Measurements from ENCODE around the gene CYTH3.

Gene CYTH3

GRCh38 chr7:6165521-6166320 is 106.7 kb downstream of the CYTH3 start:
- DNase-seq (ENCODE audit: low read depth in 2 of 2) = no peak

DNA sequence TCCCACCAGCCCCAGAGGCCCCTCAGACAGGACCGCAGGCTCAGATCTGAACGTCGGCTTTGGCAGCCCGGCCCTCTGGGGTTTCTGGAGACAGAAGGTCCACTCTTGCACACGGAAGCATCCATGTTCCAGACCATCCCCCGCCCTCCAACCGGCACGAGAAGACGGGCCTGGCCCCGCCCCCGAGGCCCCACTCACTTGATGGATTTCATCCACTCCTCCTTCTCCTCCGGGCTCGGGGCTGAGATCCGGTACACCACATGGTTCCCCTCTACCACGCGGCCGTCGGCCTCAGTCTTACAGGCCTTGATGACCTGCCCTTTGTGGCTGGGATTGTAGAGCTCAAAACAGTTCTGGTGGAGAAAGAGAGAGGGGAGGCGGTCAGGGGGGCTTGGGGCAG is 107.3 kb downstream of the CYTH3 start:
- DNase-seq (ENCODE audit: low read depth in 2 of 2) = no peak

DNA sequence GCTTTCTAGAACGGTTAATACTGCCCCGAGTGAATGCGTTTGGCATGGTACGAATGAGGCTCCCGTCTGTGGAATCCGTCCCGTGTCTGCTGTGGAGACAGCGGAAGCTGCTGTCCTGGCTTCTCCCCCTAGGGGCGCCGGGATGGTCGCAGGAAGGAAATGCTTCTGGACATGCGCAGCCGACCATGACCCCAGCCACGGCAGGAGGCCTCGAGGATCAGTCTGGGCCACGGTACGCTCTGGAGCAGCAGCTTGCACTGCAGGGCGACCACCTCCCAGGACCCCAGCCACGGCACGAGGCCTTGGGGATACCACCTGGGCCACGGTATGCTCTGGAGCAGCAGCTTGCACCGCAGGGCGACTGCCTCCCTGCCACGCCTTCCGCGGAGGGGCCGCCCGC is 107.9 kb downstream of the CYTH3 start:
- DNase-seq (ENCODE audit: low read depth in 2 of 2) = no peak

DNA sequence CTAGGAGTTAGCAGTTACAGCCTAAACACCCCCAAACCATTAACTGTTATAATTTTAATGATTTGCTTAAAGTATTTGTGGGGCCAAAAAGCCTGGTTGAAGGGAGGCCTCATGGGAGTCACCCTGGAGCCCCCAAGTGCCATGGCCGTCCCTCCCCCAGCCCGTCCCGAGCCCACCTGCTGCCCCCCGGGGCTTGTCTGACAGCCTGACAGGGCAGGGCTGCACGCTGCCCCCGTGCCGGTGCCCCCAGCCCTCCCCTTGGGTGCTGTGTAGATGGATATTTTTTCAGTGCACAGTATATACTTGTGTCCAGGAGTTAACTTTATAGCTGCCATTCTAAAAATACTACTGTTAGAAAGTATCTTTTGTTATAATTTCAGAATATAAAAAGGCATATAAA is 108.4 kb downstream of the CYTH3 start:
- DNase-seq (ENCODE audit: low read depth in 2 of 2) = no peak

DNA sequence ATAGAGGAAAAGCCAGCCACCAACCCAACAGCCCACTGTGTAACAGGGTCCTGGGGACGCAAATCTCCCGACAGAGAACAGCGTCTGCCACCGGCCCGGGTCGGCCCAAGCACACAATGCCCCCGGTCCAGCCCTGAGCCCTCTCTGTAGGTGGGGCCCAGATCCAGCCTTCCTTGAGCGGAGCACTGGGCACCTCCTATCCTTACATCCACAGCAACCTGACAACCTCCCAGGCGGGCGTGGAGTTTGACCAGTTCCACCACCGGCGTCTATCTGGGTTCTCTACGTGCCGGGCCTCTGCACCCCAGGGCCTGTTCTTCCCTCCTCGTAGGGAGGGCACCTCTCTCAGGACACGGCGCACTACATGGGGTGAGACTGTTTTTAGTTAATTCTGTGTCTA is 109.0 kb downstream of the CYTH3 start:
- DNase-seq (ENCODE audit: low read depth in 2 of 2) = no peak

- no peak for DNase-seq (ENCODE audit: low read depth in 2 of 2)
Observed at GRCh38 chr7:6162650-6163366, 109.6 kb downstream of the CYTH3 start.

DNA sequence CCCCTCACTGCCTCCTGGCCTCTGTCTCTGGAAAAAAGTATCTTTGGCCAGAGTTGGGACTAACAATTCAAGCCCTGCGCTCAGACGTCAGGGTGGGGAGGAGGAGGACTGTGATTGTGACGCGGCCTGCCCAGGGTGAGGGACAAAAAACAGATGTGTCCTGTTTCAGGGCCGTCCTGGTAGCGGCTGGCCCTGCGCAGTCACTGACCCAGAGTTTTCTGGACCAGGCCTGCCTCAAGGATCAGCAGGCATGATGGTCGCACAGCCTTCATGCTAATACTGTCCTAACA is 110.1 kb downstream of the CYTH3 start:
- no peak for DNase-seq (ENCODE audit: low read depth in 2 of 2)

GRCh38 chr7:6161463-6162330 is 110.7 kb downstream of the CYTH3 start:
- DNase-seq (ENCODE audit: low read depth in 2 of 2) = peak in 1 of 2 experiments; percentile 10

- peak; percentile 61 to 65 for DNase-seq (ENCODE audit: low read depth in 2 of 2)
Observed at GRCh38 chr7:6160191-6160623, 112.2 kb downstream of the CYTH3 start.

DNA sequence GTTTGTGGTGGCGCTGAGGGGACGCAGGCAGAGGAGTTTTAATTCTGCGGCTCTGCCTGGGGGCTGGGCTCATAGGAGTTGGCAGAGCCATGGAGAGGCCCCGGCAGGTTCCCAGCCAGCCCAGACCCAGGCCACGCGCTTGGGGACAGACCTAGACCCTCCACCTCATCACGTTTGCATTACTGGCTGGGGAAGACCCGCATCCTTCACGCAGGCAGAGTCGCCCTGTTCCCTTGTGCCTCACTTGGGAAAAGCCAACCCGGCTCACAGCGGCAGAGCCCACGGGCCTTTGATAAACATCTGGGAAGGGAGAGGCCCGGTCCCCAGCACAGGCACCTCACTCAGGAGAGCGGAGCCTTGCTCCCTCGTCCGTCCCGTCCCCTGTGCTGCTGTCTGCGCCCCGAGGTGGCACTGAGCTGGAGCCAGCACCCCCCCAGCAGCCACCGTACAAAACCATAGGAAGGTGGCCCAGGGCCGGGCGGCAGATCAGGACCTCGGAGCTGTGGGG is 112.8 kb downstream of the CYTH3 start:
- DNase-seq (ENCODE audit: low read depth in 2 of 2) = no peak

DNA sequence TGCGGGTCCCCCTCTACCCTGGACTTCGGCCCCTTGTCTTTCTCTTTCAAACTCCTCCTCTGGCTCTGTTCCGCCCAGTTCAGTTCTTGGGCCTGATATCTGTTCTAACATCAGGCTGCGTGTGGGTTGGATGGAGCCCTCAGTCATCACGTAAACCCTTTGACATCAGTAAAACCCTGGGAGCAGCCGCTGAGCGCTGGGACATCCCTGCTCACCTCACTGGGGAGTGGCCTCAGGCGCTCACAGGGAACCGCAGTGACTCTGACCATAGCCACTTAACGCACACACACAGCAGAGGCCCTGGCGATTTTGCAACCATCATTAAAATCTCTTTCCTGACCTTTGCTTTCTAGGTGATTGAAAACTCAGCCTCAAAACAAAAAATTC is 113.3 kb downstream of the CYTH3 start:
- DNase-seq (ENCODE audit: low read depth in 2 of 2) = no peak

GRCh38 chr7:6158424-6159096 is 113.9 kb downstream of the CYTH3 start:
- DNase-seq (ENCODE audit: low read depth in 2 of 2) = no peak

GRCh38 chr7:6157685-6158423 is 114.6 kb downstream of the CYTH3 start:
- DNase-seq (ENCODE audit: low read depth in 2 of 2) = no peak

DNA sequence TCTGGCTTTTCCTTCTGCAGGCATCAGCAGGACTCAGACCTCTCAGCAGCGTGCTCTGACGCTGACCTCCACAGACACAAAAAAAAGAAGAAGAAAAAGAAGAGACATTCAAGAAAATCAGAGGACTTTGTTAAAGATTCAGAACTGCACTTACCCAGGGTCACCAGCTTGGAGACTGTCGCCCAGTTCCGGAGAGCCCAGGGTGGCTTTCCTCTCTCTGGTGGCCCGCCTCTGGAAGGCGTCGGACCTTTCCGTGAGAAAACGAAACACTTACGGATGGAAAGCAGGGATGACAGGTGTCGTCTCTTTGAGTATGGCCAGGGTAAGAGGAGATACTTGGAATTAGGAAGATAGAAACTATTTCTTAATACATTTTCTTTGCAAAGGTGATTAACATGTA is 115.7 kb downstream of the CYTH3 start:
- no peak for DNase-seq (ENCODE audit: low read depth in 2 of 2)

DNA sequence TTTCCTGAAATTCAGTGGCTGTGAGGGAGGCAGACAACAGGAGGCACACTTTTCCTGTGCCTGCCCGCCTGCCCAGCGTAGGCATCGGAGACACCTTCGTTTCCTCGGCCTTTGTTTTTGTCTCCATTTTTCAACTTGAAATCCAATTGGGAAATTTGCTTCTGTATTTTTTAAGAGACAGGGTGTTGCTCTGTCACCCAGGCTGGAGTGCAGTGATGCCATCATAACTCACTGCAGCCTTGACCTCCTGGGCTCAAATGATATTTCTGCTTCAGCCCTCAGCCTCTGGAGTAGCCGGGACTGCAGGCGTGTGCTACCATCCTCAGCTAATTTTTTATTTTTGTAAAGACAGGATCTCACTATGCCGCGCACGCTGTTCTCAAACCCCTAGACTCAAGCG is 116.8 kb downstream of the CYTH3 start:
- no peak for DNase-seq (ENCODE audit: low read depth in 2 of 2)

DNA sequence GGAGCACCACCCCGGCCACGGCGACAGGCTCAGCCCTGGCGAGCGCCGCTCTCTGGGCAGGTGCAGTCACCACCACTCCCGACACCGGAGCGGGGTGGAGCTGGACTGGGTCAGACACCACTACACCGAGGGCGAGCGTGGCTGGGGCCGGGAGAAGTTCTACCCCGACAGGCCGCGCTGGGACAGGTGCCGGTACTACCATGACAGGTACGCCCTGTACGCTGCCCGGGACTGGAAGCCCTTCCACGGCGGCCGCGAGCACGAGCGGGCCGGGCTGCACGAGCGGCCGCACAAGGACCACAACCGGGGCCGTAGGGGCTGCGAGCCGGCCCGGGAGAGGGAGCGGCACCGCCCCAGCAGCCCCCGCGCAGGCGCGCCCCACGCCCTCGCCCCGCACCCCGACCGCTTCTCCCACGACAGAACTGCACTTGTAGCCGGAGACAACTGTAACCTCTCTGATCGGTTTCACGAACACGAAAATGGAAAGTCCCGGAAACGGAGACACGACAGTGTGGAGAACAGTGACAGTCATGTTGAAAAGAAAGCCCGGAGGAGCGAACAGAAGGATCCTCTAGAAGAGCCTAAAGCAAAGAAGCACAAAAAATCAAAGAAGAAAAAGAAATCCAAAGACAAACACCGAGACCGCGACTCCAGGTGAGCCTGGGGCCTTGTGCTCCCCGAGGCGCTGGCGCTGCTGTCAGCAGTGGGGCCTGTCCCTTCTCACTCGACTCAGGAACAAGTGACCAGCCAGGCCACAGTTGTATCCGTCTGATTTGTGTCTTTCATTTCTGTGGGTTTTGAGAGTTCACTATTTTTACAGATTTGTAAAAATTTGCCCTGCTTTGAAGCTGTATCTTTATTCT is 117.7 kb downstream of the CYTH3 start:
- no peak for DNase-seq (ENCODE audit: low read depth in 2 of 2)

DNA sequence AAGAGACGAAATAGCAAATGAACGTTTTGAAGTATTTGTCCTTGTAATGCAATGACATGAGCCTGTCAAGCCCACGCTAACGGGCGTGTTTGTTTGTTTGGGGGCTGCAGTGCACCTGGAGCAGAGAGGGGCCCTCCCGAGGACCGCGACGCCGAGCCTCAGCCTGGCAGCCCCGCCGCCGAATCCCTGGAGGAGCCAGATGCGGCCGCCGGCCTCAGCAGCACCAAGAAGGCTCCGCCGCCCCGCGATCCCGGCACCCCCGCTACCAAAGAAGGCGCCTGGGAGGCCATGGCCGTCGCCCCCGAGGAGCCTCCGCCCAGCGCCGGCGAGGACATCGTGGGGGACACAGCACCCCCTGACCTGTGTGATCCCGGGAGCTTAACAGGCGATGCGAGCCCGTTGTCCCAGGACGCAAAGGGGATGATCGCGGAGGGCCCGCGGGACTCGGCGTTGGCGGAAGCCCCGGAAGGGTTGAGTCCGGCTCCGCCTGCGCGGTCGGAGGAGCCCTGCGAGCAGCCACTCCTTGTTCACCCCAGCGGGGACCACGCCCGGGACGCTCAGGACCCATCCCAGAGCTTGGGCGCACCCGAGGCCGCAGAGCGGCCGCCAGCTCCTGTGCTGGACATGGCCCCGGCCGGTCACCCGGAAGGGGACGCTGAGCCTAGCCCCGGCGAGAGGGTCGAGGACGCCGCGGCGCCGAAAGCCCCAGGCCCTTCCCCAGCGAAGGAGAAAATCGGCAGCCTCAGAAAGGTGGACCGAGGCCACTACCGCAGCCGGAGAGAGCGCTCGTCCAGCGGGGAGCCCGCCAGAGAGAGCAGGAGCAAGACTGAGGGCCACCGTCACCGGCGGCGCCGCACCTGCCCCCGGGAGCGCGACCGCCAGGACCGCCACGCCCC is 118.5 kb downstream of the CYTH3 start:
- DNase-seq (ENCODE audit: low read depth in 2 of 2) = no peak

- DNase-seq (ENCODE audit: low read depth in 2 of 2) = no peak
Observed at GRCh38 chr7:6151994-6152735, 120.3 kb downstream of the CYTH3 start.
